Stimulated activated CD8-positive, alpha-beta memory T cell treated with anti-CD3 and anti-CD28 coated beads, Interleukin-15, amount 100 ng/mL, for 48 hours (primary cell): ENCODE measurements around the gene DIAPH1.
A peak's percentile ranks its signal among the peaks of the same experiment; 100 is the strongest.

Experiments used
- DNase-seq, 2 donors: peaks; one replicate each; pipeline ENCODE4 v3.0.0-alpha.2; 2020; ENCODE audit warnings: low read depth in 2 of 2

Gene DIAPH1

GRCh38 chr5:141618804-141619554 is at the start of gene DIAPH1:
Gene DIAPH1 (minus strand): TSS chr5:141619000. CDS start chr5:141618914, 86 bp downstream.
- peak; percentile 98 for DNase-seq

GRCh38 chr5:141665995-141666940 is 47.5 kb upstream of the DIAPH1 start:
- DNase-seq = no peak

GRCh38 chr5:141664733-141665461 is 46.1 kb upstream of the DIAPH1 start:
- DNase-seq = peak; percentile 32 to 56

- no peak for DNase-seq
Measured at GRCh38 chr5:141663506-141663905, 44.7 kb upstream of the DIAPH1 start.

GRCh38 chr5:141662028-141662427 is 43.2 kb upstream of the DIAPH1 start:
- DNase-seq = no peak

GRCh38 chr5:141657937-141658545 is 39.2 kb upstream of the DIAPH1 start:
- DNase-seq = no peak

- DNase-seq = no peak
Measured at GRCh38 chr5:141657404-141657803, 38.6 kb upstream of the DIAPH1 start.

GRCh38 chr5:141656396-141656795 is 37.6 kb upstream of the DIAPH1 start:
- DNase-seq = no peak

- DNase-seq = no peak
Measured at GRCh38 chr5:141655020-141655419, 36.2 kb upstream of the DIAPH1 start.

- no peak for DNase-seq
Measured at GRCh38 chr5:141654298-141654697, 35.5 kb upstream of the DIAPH1 start.

GRCh38 chr5:141651728-141652105 is 32.9 kb upstream of the DIAPH1 start:
- no peak for DNase-seq

- DNase-seq = peak; percentile 76 to 77
Measured at GRCh38 chr5:141650851-141651727, 32.3 kb upstream of the DIAPH1 start, which contains the start of gene FCHSD1. Gene FCHSD1 (minus strand): TSS chr5:141651418. CDS start chr5:141651368, 50 bp downstream.

- no peak for DNase-seq
Measured at GRCh38 chr5:141649972-141650371, 31.2 kb upstream of the DIAPH1 start.

- DNase-seq = no peak
Measured at GRCh38 chr5:141649056-141649688, 30.4 kb upstream of the DIAPH1 start.

- no peak for DNase-seq
Measured at GRCh38 chr5:141647851-141648250, 29.1 kb upstream of the DIAPH1 start.

- no peak for DNase-seq
Measured at GRCh38 chr5:141647242-141647641, 28.4 kb upstream of the DIAPH1 start.

GRCh38 chr5:141646026-141646425 is 27.2 kb upstream of the DIAPH1 start:
- DNase-seq = no peak

- no peak for DNase-seq
Measured at GRCh38 chr5:141641634-141642267, 23.0 kb upstream of the DIAPH1 start.

- DNase-seq = no peak
Measured at GRCh38 chr5:141640698-141641097, 21.9 kb upstream of the DIAPH1 start.

- no peak for DNase-seq
Measured at GRCh38 chr5:141640051-141640415, 21.2 kb upstream of the DIAPH1 start.
